ENCODE measurements around the gene MTA1. TPM values are rescaled to one million over a fixed set of nuclear protein-coding genes. Genes with fewer than 3 reads are reported as not detected.
A peak's percentile ranks its signal among the peaks of the same experiment; 100 is the strongest.

MTA1 gene
- total and polyA plus RNA-seq, 4 experiments from 2014 or later: 1.5 to 123 (median 64.2) TPM

- no peak for DNase-seq
- H3K9me3 ChIP-seq (ENCODE audit: control insufficient read depth in 1 of 2, low read length in 2 of 2): no peaks in the 10 kb centered on the region
- intact Hi-C loops (cut with micrococcal nuclease): loop anchor here (10.0 kb wide), 1 partner anchor 66 kb away; no protein-coding TSS in a partner anchor
- no peak overlapping the region for H3K27ac Mint-ChIP-seq
- peaks cover 6 to 16% (median 11%) of the 10 kb centered on the region in 4 donors for H3K4me1 Mint-ChIP-seq
- H3K36me3 ChIP-seq (ENCODE audit: insufficient read depth, low read length): peaks cover 5% of the 10 kb centered on the region
- H3K27me3 ChIP-seq (ENCODE audit: insufficient read depth, low read length): no peaks in the 10 kb centered on the region
- no peak overlapping the region for H3K27ac ChIP-seq (ENCODE audit: low read depth, low read length)
- H3K4me1 ChIP-seq (ENCODE audit: insufficient read depth, low read length): no peaks in the 10 kb centered on the region
- H3K9me3 Mint-ChIP-seq: no peaks in the 10 kb centered on the region
- CTCF ChIA-PET (ENCODE audit: partially characterized antibody): no interaction called here
- POLR2A ChIA-PET (ENCODE audit: partially characterized antibody): no interaction called here
- no peaks in the 10 kb centered on the region for H3K27me3 Mint-ChIP-seq
- H3K36me3 Mint-ChIP-seq: peaks cover 7 to 8% of the 10 kb centered on the region in 2 donors
- no peak overlapping the region for H3K4me3 ChIP-seq (ENCODE audit: low read length in 2 of 2)
- H3K4me3 Mint-ChIP-seq: no peak overlapping the region
These were observed 20.9 kb downstream of the MTA1 start for GRCh38 chr14:105440554-105440900.

DNA sequence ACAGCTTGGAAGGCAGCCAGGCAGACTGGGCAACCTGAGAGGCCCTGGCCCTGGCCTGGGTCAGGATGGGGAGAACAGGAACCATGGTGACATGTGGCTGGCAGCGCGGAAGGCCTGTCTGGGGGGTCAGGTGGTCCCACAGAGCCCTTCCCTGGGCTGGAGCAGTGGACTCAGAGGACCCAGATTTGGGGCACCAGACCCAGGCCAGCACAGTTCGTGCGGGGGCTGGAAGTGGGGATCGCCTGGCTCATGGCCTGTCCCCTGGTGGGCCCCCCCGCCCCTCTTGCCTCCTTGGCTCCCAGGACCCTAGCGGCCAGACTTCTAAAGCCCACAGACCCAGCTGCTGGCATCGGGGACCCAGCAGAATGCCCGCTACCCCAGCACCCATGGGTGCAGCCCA, 21.4 kb downstream of the MTA1 start:
- intact Hi-C loops (cut with micrococcal nuclease): loop anchor here (10.0 kb wide), 1 partner anchor 66 kb away; no protein-coding TSS in a partner anchor
- Mint-ChIP-seq H3K36me3 (peaks cover 5 to 8% of the 10 kb centered on the region in 2 donors), H3K4me1 (peaks cover 3 to 12% (median 8%) of the 10 kb centered on the region in 4 donors), H3K27me3 (no peaks in the 10 kb centered on the region), H3K4me3 (no peak overlapping the region), H3K27ac (no peak overlapping the region), H3K9me3 (no peaks in the 10 kb centered on the region)
- no peaks in the 10 kb centered on the region for H3K4me1 ChIP-seq (ENCODE audit: insufficient read depth, low read length)
- POLR2A ChIA-PET (ENCODE audit: partially characterized antibody): no interaction called here
- no peaks in the 10 kb centered on the region for H3K27me3 ChIP-seq (ENCODE audit: insufficient read depth, low read length)
- no peaks in the 10 kb centered on the region for H3K9me3 ChIP-seq (ENCODE audit: control insufficient read depth in 1 of 2, low read length in 2 of 2)
- H3K4me3 ChIP-seq (ENCODE audit: low read length in 2 of 2): no peak overlapping the region
- CTCF ChIA-PET (ENCODE audit: partially characterized antibody): no interaction called here
- H3K27ac ChIP-seq (ENCODE audit: low read depth, low read length): no peak overlapping the region
- DNase-seq: no peak
- H3K36me3 ChIP-seq (ENCODE audit: insufficient read depth, low read length): peaks cover 5% of the 10 kb centered on the region

- POLR2A ChIA-PET (ENCODE audit: partially characterized antibody): interaction anchor here (1.0 kb wide), 1 partner anchor 44 kb away, joined by 3 read pairs; the partner anchor contains the start of gene CRIP1
- Histone ChIP-seq H3K9me3 (ENCODE audit: control insufficient read depth in 1 of 2, low read length in 2 of 2) (no peaks in the 10 kb centered on the region), H3K4me3 (ENCODE audit: low read length in 2 of 2) (no peak overlapping the region), H3K36me3 (ENCODE audit: insufficient read depth, low read length) (peaks cover 5% of the 10 kb centered on the region), H3K4me1 (ENCODE audit: insufficient read depth, low read length) (no peaks in the 10 kb centered on the region), H3K27me3 (ENCODE audit: insufficient read depth, low read length) (no peaks in the 10 kb centered on the region), H3K27ac (ENCODE audit: low read depth, low read length) (no peak overlapping the region)
- peaks cover 0 to 2% (median 0%) of the 10 kb centered on the region in 8 donors for H3K9me3 Mint-ChIP-seq
- intact Hi-C loops (cut with micrococcal nuclease): loop anchor here (10.0 kb wide), 1 partner anchor 67 kb away; no protein-coding TSS in a partner anchor
- H3K4me1 Mint-ChIP-seq: peaks cover 2 to 4% (median 3%) of the 10 kb centered on the region in 4 donors
- no peak overlapping the region for H3K4me3 Mint-ChIP-seq
- DNase-seq: no peak
- no peaks in the 10 kb centered on the region for H3K27me3 Mint-ChIP-seq
- peaks cover 7 to 8% of the 10 kb centered on the region in 2 donors for H3K36me3 Mint-ChIP-seq
- peak overlapping the region in 2 of 7 donors; percentile 37 to 70 for H3K27ac Mint-ChIP-seq
- CTCF ChIA-PET (ENCODE audit: partially characterized antibody): no interaction called here
These were observed 22.5 kb downstream of the MTA1 start for GRCh38 chr14:105442125-105442524.

- Histone ChIP-seq H3K36me3 (ENCODE audit: insufficient read depth, low read length) (peaks cover 5% of the 10 kb centered on the region), H3K27ac (ENCODE audit: low read depth, low read length) (no peak overlapping the region), H3K4me3 (ENCODE audit: low read length in 2 of 2) (no peak overlapping the region), H3K9me3 (ENCODE audit: control insufficient read depth in 1 of 2, low read length in 2 of 2) (no peaks in the 10 kb centered on the region), H3K4me1 (ENCODE audit: insufficient read depth, low read length) (no peaks in the 10 kb centered on the region), H3K27me3 (ENCODE audit: insufficient read depth, low read length) (no peaks in the 10 kb centered on the region)
- Mint-ChIP-seq H3K27ac (no peak overlapping the region), H3K36me3 (peaks cover 7 to 8% of the 10 kb centered on the region in 2 donors), H3K4me1 (peaks cover 2 to 4% (median 3%) of the 10 kb centered on the region in 4 donors), H3K4me3 (peak overlapping the region in 1 of 8 donors; percentile 26), H3K27me3 (no peaks in the 10 kb centered on the region), H3K9me3 (peaks cover 0 to 2% (median 0%) of the 10 kb centered on the region in 8 donors)
- ChIA-PET POLR2A (ENCODE audit: partially characterized antibody) (no interaction called here), CTCF (ENCODE audit: partially characterized antibody) (no interaction called here)
- intact Hi-C loops (cut with micrococcal nuclease): loop anchor here (10.0 kb wide), 1 partner anchor 68 kb away; no protein-coding TSS in a partner anchor
- DNase-seq: no peak
These were observed 23.2 kb downstream of the MTA1 start for GRCh38 chr14:105442834-105443233.

- no peaks in the 10 kb centered on the region for H3K27me3 Mint-ChIP-seq
- peaks cover 0 to 2% (median 0%) of the 10 kb centered on the region in 8 donors for H3K9me3 Mint-ChIP-seq
- ChIA-PET CTCF (ENCODE audit: partially characterized antibody) (no interaction called here), POLR2A (ENCODE audit: partially characterized antibody) (no interaction called here)
- Histone ChIP-seq H3K9me3 (ENCODE audit: control insufficient read depth in 1 of 2, low read length in 2 of 2) (no peaks in the 10 kb centered on the region), H3K4me1 (ENCODE audit: insufficient read depth, low read length) (no peaks in the 10 kb centered on the region), H3K27ac (ENCODE audit: low read depth, low read length) (no peak overlapping the region), H3K27me3 (ENCODE audit: insufficient read depth, low read length) (no peaks in the 10 kb centered on the region), H3K4me3 (ENCODE audit: low read length in 2 of 2) (no peak overlapping the region), H3K36me3 (ENCODE audit: insufficient read depth, low read length) (peaks cover 5% of the 10 kb centered on the region)
- intact Hi-C loops (cut with micrococcal nuclease): loop anchor here (10.0 kb wide), 1 partner anchor 70 kb away; no protein-coding TSS in a partner anchor
- DNase-seq: no peak
- peaks cover 7 to 8% of the 10 kb centered on the region in 2 donors for H3K36me3 Mint-ChIP-seq
- H3K4me3 Mint-ChIP-seq: no peak overlapping the region
- peaks cover 2 to 4% (median 3%) of the 10 kb centered on the region in 4 donors for H3K4me1 Mint-ChIP-seq
- no peak overlapping the region for H3K27ac Mint-ChIP-seq
These were observed 25.2 kb downstream of the MTA1 start for GRCh38 chr14:105444859-105445258.

DNA sequence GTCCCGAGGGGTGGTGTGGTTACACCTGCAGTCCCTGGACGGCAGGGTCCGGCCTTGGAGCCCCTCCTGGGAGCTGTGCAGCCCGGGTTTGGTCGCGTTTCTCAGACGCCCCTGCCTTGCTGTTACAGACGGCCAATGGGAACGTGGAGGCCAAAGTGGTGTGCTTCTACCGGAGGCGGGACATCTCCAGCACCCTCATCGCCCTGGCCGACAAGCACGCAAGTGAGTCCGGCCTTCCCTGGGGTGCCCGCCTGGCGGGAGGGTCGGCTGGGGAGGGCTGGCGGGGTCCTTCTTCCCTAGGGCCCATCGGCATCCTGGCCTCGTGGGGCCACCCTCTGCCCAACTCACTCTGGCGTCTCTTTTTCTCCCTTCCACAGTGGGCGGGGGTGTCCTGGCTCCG, 25.7 kb downstream of the MTA1 start:
- no peak overlapping the region for H3K4me3 ChIP-seq (ENCODE audit: low read length in 2 of 2)
- no peak for DNase-seq
- H3K27ac ChIP-seq (ENCODE audit: low read depth, low read length): no peak overlapping the region
- H3K27me3 Mint-ChIP-seq: no peaks in the 10 kb centered on the region
- H3K27ac Mint-ChIP-seq: no peak overlapping the region
- peaks cover 0 to 2% (median 0%) of the 10 kb centered on the region in 8 donors for H3K9me3 Mint-ChIP-seq
- H3K27me3 ChIP-seq (ENCODE audit: insufficient read depth, low read length): no peaks in the 10 kb centered on the region
- H3K36me3 ChIP-seq (ENCODE audit: insufficient read depth, low read length): peaks cover 5% of the 10 kb centered on the region
- POLR2A ChIA-PET (ENCODE audit: partially characterized antibody): no interaction called here
- no peaks in the 10 kb centered on the region for H3K9me3 ChIP-seq (ENCODE audit: control insufficient read depth in 1 of 2, low read length in 2 of 2)
- H3K4me3 Mint-ChIP-seq: no peak overlapping the region
- H3K4me1 Mint-ChIP-seq: peaks cover 2 to 4% (median 3%) of the 10 kb centered on the region in 4 donors
- H3K4me1 ChIP-seq (ENCODE audit: insufficient read depth, low read length): no peaks in the 10 kb centered on the region
- peaks cover 7 to 8% of the 10 kb centered on the region in 2 donors for H3K36me3 Mint-ChIP-seq
- intact Hi-C loops (cut with micrococcal nuclease): loop anchor here (10.0 kb wide), 1 partner anchor 70 kb away; no protein-coding TSS in a partner anchor
- CTCF ChIA-PET (ENCODE audit: partially characterized antibody): no interaction called here

DNA sequence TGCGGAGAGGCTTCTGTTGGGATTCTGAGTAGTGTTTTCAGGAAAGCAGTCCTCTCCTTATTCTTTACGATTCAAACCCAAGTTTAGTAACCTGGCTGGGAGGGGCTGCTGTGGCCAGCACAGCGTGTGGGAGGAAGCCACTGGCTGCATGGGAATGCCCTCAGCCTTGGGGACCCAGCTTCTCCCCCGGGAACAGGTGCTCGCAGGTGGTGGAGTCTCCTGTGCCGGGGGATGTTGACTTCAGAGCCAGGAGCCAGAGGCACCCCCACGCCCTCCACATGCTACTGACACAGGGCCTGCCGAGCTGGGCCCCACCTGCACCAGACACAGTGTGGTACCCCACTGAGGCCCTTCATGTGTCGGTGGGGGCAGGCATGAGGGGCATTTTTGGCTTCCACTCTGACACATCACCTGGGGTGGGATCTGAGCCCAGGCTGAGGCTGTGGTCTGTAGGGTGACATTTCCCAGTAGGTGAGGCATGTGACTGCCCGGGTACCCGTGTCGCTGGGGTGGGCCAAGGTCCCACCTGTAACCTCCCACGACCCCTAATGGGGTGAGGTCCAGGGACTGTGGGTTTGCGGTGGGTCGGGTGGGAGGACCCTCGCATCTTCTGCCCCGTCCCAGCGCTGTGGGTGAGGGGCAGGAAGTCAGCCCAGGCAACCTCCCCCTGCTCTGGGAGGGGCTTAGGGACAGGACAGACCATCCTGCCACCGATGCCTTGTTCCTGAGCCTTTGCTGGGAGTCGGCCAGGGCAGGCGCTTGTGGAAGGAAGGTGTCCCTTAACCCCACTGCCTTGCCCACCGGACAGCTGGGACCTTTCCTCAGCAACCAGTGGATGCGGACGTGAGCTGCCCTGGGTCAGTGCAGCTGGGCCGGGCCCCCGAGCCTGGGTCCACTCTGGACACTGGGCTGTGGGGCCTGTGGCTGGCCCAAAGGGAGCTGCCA, 26.5 kb downstream of the MTA1 start:
- ChIA-PET POLR2A (ENCODE audit: partially characterized antibody) (interaction anchor here (3.2 kb wide), 1 partner anchor 43 kb away, joined by 29 read pairs; no protein-coding TSS in a partner anchor), CTCF (ENCODE audit: partially characterized antibody) (interaction anchor here (2.4 to 3.1 kb wide), 3 partner anchors 35 to 75 kb away, joined by 9 to 20 read pairs (median 15); no protein-coding TSS in a partner anchor)
- Histone ChIP-seq H3K27me3 (ENCODE audit: insufficient read depth, low read length) (no peaks in the 10 kb centered on the region), H3K4me1 (ENCODE audit: insufficient read depth, low read length) (no peaks in the 10 kb centered on the region), H3K9me3 (ENCODE audit: control insufficient read depth in 1 of 2, low read length in 2 of 2) (no peaks in the 10 kb centered on the region), H3K4me3 (ENCODE audit: low read length in 2 of 2) (no peak overlapping the region), H3K36me3 (ENCODE audit: insufficient read depth, low read length) (peaks cover 11% of the 10 kb centered on the region), H3K27ac (ENCODE audit: low read depth, low read length) (no peak overlapping the region)
- peaks cover 0 to 2% (median 0%) of the 10 kb centered on the region in 8 donors for H3K9me3 Mint-ChIP-seq
- peak overlapping the region in 1 of 7 donors; percentile 65 for H3K27ac Mint-ChIP-seq
- intact Hi-C loops (cut with micrococcal nuclease): loop anchor here (10.0 kb wide), 1 partner anchor 71 kb away; no protein-coding TSS in a partner anchor
- H3K36me3 Mint-ChIP-seq: peaks cover 7 to 8% of the 10 kb centered on the region in 2 donors
- peaks cover 2 to 4% (median 3%) of the 10 kb centered on the region in 4 donors for H3K4me1 Mint-ChIP-seq
- H3K27me3 Mint-ChIP-seq: no peaks in the 10 kb centered on the region
- H3K4me3 Mint-ChIP-seq: no peak overlapping the region
- no peak for DNase-seq
